Measurements from ENCODE around the gene ENPP1.

- TF ChIP-seq CTCF (conservative IDR thresholded peaks at IDR 0.05 in 1 of 2, IDR thresholded peaks at IDR 0.05 in 1 of 2; ENCODE audit: extremely low read depth in 1 of 2, insufficient read depth in 1 of 2, low read depth in 1 of 2, low read length in 2 of 2), result no peak
- TF ChIP-seq EZH2 (IDR thresholded peaks at IDR 0.05; ENCODE audit: borderline replicate concordance, low read length), result no peak
Measured at GRCh38 chr6:131802347-131802746, 5.5 kb upstream of the ENPP1 start.
